ENCODE results near the gene PMEPA1.

PMEPA1 gene

DNA sequence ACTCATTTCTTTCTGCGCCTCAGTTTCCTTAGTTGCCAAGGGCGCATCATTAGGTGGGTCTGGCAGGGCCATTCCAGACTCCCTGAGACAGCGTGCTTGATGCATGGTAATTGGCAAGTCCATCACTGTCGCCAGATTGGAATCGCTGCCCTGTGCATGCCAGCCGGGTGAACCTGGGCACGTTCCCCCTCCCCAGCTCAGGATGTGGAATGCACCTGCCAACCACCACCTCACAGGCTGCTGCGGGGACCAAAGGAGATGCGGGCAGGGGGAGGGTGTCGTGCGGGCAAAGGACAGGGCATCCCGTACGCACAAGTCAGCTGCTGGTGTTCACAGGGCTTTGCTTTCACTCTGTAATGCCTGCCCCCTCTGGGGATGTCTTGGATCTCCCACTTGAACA is 36.4 kb upstream of the PMEPA1 start:
- Mint-ChIP-seq H3K4me1 (ENCODE audit: low read depth) (peaks cover 16% of the 10 kb centered on the region), H3K9me3 (no peaks in the 10 kb centered on the region), H3K27ac (no peak overlapping the region), H3K4me3 (no peak overlapping the region), H3K36me3 (ENCODE audit: low read depth) (no peaks in the 10 kb centered on the region), H3K27me3 (peaks cover 34% of the 10 kb centered on the region)
- intact Hi-C loops (cut with micrococcal nuclease): no loop called here

GRCh38 chr20:57744206-57744605 is 34.4 kb upstream of the PMEPA1 start:
- H3K27ac Mint-ChIP-seq: no peak overlapping the region
- no peaks in the 10 kb centered on the region for H3K9me3 Mint-ChIP-seq
- H3K4me3 Mint-ChIP-seq: no peak overlapping the region
- H3K4me1 Mint-ChIP-seq (ENCODE audit: low read depth): peaks cover 13% of the 10 kb centered on the region
- H3K36me3 Mint-ChIP-seq (ENCODE audit: low read depth): no peaks in the 10 kb centered on the region
- intact Hi-C loops (cut with micrococcal nuclease): no loop called here
- H3K27me3 Mint-ChIP-seq: peaks cover 22% of the 10 kb centered on the region

- Mint-ChIP-seq H3K4me1 (ENCODE audit: low read depth) (peaks cover 6% of the 10 kb centered on the region), H3K9me3 (no peaks in the 10 kb centered on the region), H3K27ac (no peak overlapping the region), H3K4me3 (no peak overlapping the region), H3K27me3 (peaks cover 16% of the 10 kb centered on the region), H3K36me3 (ENCODE audit: low read depth) (no peaks in the 10 kb centered on the region)
- intact Hi-C loops (cut with micrococcal nuclease): no loop called here
Measured at GRCh38 chr20:57743450-57744095, 33.8 kb upstream of the PMEPA1 start.

DNA sequence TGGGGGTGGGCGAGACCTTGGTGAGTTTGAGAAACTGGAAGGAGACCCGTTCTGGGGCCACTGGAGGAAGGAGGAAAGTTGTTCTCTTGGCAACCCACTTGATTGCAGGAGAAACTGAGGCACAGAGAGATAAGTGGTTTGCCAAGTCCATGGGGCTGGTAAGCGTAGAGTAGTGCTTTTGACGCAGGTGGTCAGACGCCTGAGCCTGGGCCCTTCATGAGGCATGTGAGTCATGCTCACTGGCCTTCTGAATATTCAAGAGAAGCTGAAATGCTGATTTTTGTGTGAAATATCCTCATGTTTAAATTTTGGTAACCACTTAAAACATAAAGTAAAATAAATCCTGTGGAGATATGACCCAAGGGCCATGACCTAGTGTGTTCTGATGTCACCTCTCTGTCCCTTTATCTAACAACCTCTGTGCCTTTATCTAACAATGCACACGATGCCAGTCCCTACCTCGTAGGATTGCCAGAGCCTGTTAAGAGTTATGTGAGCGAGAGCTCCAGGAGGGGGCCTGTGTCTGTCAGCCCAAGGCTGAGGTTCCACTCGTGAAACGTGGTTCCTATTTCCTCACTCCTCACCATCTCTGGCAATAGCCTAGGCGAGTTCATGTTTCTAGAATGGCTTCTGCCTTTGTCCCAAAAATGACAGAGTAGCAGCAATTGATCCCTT is 32.8 kb upstream of the PMEPA1 start:
- H3K9me3 Mint-ChIP-seq: no peaks in the 10 kb centered on the region
- intact Hi-C loops (cut with micrococcal nuclease): no loop called here
- H3K36me3 Mint-ChIP-seq (ENCODE audit: low read depth): no peaks in the 10 kb centered on the region
- no peak overlapping the region for H3K4me3 Mint-ChIP-seq
- H3K27ac Mint-ChIP-seq: no peak overlapping the region
- H3K4me1 Mint-ChIP-seq (ENCODE audit: low read depth): no peaks in the 10 kb centered on the region
- peaks cover 7% of the 10 kb centered on the region for H3K27me3 Mint-ChIP-seq

DNA sequence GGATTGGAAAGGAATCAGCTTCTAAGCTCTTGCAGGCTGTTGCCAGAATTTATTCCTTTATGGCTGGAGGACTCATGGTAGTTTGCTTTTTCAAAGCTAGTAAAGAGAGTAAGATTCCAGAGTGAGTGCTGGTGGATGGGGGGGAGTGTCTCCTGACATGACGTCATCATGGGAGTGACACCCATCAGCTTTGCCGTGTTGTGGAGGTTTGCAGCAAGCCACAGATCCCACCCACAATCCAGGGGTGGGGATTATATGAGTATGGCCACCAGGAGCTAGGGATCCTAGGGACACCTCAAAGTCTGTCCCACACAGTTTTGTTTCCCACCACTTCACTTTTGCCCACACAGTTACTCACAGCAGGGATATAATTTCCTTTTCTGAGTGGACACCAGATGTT is 28.7 kb upstream of the PMEPA1 start:
- no peak overlapping the region for H3K4me3 Mint-ChIP-seq
- no peaks in the 10 kb centered on the region for H3K4me1 Mint-ChIP-seq (ENCODE audit: low read depth)
- no peaks in the 10 kb centered on the region for H3K9me3 Mint-ChIP-seq
- H3K27me3 Mint-ChIP-seq: peaks cover 9% of the 10 kb centered on the region
- intact Hi-C loops (cut with micrococcal nuclease): no loop called here
- no peak overlapping the region for H3K27ac Mint-ChIP-seq
- no peaks in the 10 kb centered on the region for H3K36me3 Mint-ChIP-seq (ENCODE audit: low read depth)

GRCh38 chr20:57738053-57738452 is 28.2 kb upstream of the PMEPA1 start:
- Mint-ChIP-seq H3K27me3 (peaks cover 9% of the 10 kb centered on the region), H3K27ac (no peak overlapping the region), H3K36me3 (ENCODE audit: low read depth) (no peaks in the 10 kb centered on the region), H3K4me3 (no peak overlapping the region), H3K4me1 (ENCODE audit: low read depth) (no peaks in the 10 kb centered on the region), H3K9me3 (no peaks in the 10 kb centered on the region)
- intact Hi-C loops (cut with micrococcal nuclease): no loop called here

- H3K27ac Mint-ChIP-seq: no peak overlapping the region
- no peaks in the 10 kb centered on the region for H3K9me3 Mint-ChIP-seq
- intact Hi-C loops (cut with micrococcal nuclease): no loop called here
- H3K36me3 Mint-ChIP-seq (ENCODE audit: low read depth): no peaks in the 10 kb centered on the region
- peaks cover 9% of the 10 kb centered on the region for H3K27me3 Mint-ChIP-seq
- H3K4me3 Mint-ChIP-seq: no peak overlapping the region
- no peaks in the 10 kb centered on the region for H3K4me1 Mint-ChIP-seq (ENCODE audit: low read depth)
Measured at GRCh38 chr20:57737349-57737748, 27.5 kb upstream of the PMEPA1 start.

DNA sequence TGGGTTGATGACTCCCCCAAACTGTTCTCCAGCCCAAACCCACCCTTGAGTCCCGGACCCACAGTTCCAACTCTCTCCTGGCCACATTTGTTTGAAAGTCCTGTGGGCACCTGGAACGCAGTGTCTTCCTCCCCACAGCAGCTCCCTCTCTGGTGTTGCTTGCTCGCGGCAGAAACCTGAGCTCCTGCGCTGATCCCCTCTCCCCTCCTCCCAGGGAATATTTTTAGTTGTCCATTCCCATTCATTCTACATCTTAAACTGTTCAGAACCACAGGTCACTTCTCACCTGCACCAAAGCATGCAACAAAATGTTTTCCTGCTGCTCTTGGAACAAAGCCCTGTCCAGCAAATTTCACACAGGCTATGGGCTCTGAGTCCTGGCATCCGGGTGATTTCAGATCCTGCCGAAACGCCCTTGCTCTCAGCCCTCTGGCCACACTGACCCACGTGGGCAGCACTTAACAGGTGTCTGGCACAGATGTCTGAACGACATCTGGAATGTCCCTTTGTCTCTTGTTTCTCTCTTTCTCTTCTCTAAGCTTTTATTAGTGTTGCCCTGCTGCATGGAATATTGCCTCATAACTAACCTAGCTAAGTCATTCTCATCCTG is 27.0 kb upstream of the PMEPA1 start:
- intact Hi-C loops (cut with micrococcal nuclease): no loop called here
- no peaks in the 10 kb centered on the region for H3K36me3 Mint-ChIP-seq (ENCODE audit: low read depth)
- no peaks in the 10 kb centered on the region for H3K4me1 Mint-ChIP-seq (ENCODE audit: low read depth)
- no peaks in the 10 kb centered on the region for H3K9me3 Mint-ChIP-seq
- H3K4me3 Mint-ChIP-seq: no peak overlapping the region
- peaks cover 10% of the 10 kb centered on the region for H3K27me3 Mint-ChIP-seq
- no peak overlapping the region for H3K27ac Mint-ChIP-seq

- H3K27ac Mint-ChIP-seq: no peak overlapping the region
- intact Hi-C loops (cut with micrococcal nuclease): no loop called here
- H3K27me3 Mint-ChIP-seq: peaks cover 14% of the 10 kb centered on the region
- H3K36me3 Mint-ChIP-seq (ENCODE audit: low read depth): no peaks in the 10 kb centered on the region
- no peaks in the 10 kb centered on the region for H3K9me3 Mint-ChIP-seq
- no peak overlapping the region for H3K4me3 Mint-ChIP-seq
- no peaks in the 10 kb centered on the region for H3K4me1 Mint-ChIP-seq (ENCODE audit: low read depth)
Measured at GRCh38 chr20:57735831-57736737, 26.3 kb upstream of the PMEPA1 start.

GRCh38 chr20:57734754-57735153 is 24.9 kb upstream of the PMEPA1 start:
- no peak overlapping the region for H3K27ac Mint-ChIP-seq
- intact Hi-C loops (cut with micrococcal nuclease): no loop called here
- H3K27me3 Mint-ChIP-seq: peaks cover 14% of the 10 kb centered on the region
- no peak overlapping the region for H3K4me3 Mint-ChIP-seq
- no peaks in the 10 kb centered on the region for H3K4me1 Mint-ChIP-seq (ENCODE audit: low read depth)
- H3K9me3 Mint-ChIP-seq: no peaks in the 10 kb centered on the region
- H3K36me3 Mint-ChIP-seq (ENCODE audit: low read depth): no peaks in the 10 kb centered on the region

DNA sequence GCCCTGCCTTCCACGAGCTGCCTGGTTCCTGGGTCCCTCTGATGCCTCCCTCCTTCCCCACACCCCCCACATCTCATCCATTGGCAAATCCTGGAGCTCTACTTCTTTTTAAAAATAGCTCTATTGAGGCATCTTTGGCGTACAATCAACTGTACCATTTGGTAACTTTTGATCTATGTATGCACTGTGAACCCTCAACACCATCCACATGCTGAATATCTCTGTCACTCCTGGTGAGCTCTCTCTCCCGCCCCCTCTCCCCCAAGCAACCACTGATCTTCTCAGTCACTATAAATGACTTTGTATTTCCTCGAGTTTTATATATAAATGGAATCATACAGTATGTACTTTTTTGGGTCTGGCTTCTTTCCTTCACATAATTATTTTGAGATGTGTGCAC is 22.4 kb upstream of the PMEPA1 start:
- H3K27me3 Mint-ChIP-seq: peaks cover 15% of the 10 kb centered on the region
- H3K27ac Mint-ChIP-seq: no peak overlapping the region
- H3K36me3 Mint-ChIP-seq (ENCODE audit: low read depth): no peaks in the 10 kb centered on the region
- no peaks in the 10 kb centered on the region for H3K9me3 Mint-ChIP-seq
- intact Hi-C loops (cut with micrococcal nuclease): no loop called here
- no peak overlapping the region for H3K4me3 Mint-ChIP-seq
- H3K4me1 Mint-ChIP-seq (ENCODE audit: low read depth): no peaks in the 10 kb centered on the region

DNA sequence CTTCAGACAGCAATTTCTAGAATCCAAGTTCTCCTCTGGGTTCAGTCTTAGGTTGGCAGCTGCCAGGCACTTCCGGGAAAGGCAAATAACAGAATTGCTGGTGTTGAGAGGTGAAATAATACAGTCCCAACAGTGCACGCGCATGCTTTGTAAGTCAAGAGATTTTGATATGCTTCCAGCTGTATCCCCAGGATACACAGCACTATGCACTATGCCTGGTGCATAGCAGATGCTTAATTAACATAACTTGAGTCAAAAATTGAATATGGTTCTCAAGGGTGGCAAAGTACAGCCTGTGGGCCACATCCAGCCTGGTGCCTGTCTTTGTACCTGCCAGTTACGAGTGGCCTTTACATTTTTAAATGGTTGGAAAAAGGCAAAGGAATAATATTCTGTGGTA is 18.9 kb upstream of the PMEPA1 start:
- H3K4me3 Mint-ChIP-seq: no peak overlapping the region
- intact Hi-C loops (cut with micrococcal nuclease): no loop called here
- no peak overlapping the region for H3K27ac Mint-ChIP-seq
- H3K9me3 Mint-ChIP-seq: no peaks in the 10 kb centered on the region
- H3K4me1 Mint-ChIP-seq (ENCODE audit: low read depth): no peaks in the 10 kb centered on the region
- peaks cover 12% of the 10 kb centered on the region for H3K27me3 Mint-ChIP-seq
- no peaks in the 10 kb centered on the region for H3K36me3 Mint-ChIP-seq (ENCODE audit: low read depth)

- Mint-ChIP-seq H3K36me3 (ENCODE audit: low read depth) (no peaks in the 10 kb centered on the region), H3K9me3 (no peaks in the 10 kb centered on the region), H3K4me1 (ENCODE audit: low read depth) (no peaks in the 10 kb centered on the region), H3K4me3 (no peak overlapping the region), H3K27me3 (peaks cover 17% of the 10 kb centered on the region), H3K27ac (no peak overlapping the region)
- intact Hi-C loops (cut with micrococcal nuclease): no loop called here
Measured at GRCh38 chr20:57727863-57728262, 18.0 kb upstream of the PMEPA1 start.

DNA sequence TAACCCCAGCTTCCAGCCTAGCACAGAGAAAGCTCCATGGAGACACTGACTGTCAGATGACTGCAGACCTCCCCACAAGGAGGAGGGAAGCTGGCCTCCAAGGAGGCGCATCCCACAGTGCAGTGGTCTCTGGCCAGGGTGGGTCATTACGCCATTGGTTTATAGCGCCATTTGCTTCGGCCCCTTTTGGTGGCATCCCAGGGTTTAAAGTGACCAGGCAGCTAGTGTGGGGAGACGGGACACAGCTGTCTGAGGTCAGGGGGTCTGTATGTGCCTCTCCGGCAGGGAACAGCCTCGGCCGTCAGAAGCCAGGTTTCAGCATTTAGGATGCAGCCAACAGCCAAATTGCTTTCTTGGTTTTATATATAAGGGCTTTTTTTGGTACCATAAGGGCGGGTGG is 15.8 kb upstream of the PMEPA1 start:
- Mint-ChIP-seq H3K4me1 (ENCODE audit: low read depth) (no peaks in the 10 kb centered on the region), H3K9me3 (no peaks in the 10 kb centered on the region), H3K4me3 (no peak overlapping the region), H3K27me3 (peaks cover 20% of the 10 kb centered on the region), H3K36me3 (ENCODE audit: low read depth) (no peaks in the 10 kb centered on the region), H3K27ac (no peak overlapping the region)
- intact Hi-C loops (cut with micrococcal nuclease): no loop called here
